Measurements from ENCODE around the gene CELA1.

GRCh38 chr12:51377099-51377984 is 30.9 kb upstream of the CELA1 start:
- no peak for TF ChIP-seq POLR2AphosphoS5 (IDR thresholded peaks at IDR 0.05; ENCODE audit: low read depth, low read length)
- TF ChIP-seq REST (IDR thresholded peaks at IDR 0.05; ENCODE audit: insufficient read depth in 1 of 2, low read depth in 2 of 2, low read length in 2 of 2): peak in 1 of 2 experiments; percentile 11; a peak in 1 of 4 replicates
- TF ChIP-seq SIN3A (IDR thresholded peaks at IDR 0.05; ENCODE audit: borderline replicate concordance, insufficient read depth, low read length): no peak
- TF ChIP-seq TAF1 (IDR thresholded peaks at IDR 0.05; ENCODE audit: borderline replicate concordance, insufficient read depth, low read length): no peak
- no peak for TF ChIP-seq FOXP2 (optimal IDR thresholded peaks at IDR 0.05; ENCODE audit: borderline replicate concordance, extremely low read depth, extremely low read length, insufficient read depth)
